Measurements from ENCODE around the gene CRTC3.
"Not testable (repeated sequence)": the region's sequence is repeated elsewhere in the genome, so short reads cannot be mapped to it uniquely, and the experiment has no call there.

CRTC3 gene

GRCh38 chr15:90497912-90498311 lies 31.8 kb upstream of the CRTC3 start:
- H2AFZ ChIP-seq (ENCODE audit: low read depth, low read length) = no peak overlapping the region
- no peak overlapping the region for H3K4me3 ChIP-seq (ENCODE audit: low read length)
- H3K36me3 ChIP-seq (ENCODE audit: insufficient read depth, low read length) = peaks cover 73% of the 10 kb centered on the region
- H3K9me3 ChIP-seq (ENCODE audit: low read length) = no peaks in the 10 kb centered on the region
- no peaks in the 10 kb centered on the region for H3K4me1 ChIP-seq (ENCODE audit: insufficient read depth, low read length)
- no peaks in the 10 kb centered on the region for H3K27me3 ChIP-seq (ENCODE audit: insufficient read depth, low read length)

- H3K9me3 ChIP-seq (ENCODE audit: low read length) = no peaks in the 10 kb centered on the region
- peaks cover 51% of the 10 kb centered on the region for H3K36me3 ChIP-seq (ENCODE audit: insufficient read depth, low read length)
- H2AFZ ChIP-seq (ENCODE audit: low read depth, low read length) = no peak overlapping the region
These were observed 29.6 kb upstream of the CRTC3 start for GRCh38 chr15:90500171-90500570.

GRCh38 chr15:90501898-90502297 lies 27.8 kb upstream of the CRTC3 start:
- Histone ChIP-seq H3K4me3 (ENCODE audit: low read length) (no peak overlapping the region), H3K27me3 (ENCODE audit: insufficient read depth, low read length) (no peaks in the 10 kb centered on the region), H3K36me3 (ENCODE audit: insufficient read depth, low read length) (peaks cover 45% of the 10 kb centered on the region), H2AFZ (ENCODE audit: low read depth, low read length) (no peak overlapping the region), H3K4me1 (ENCODE audit: insufficient read depth, low read length) (no peaks in the 10 kb centered on the region), H3K9me3 (ENCODE audit: low read length) (no peaks in the 10 kb centered on the region)

More at GRCh38 chr15:90500171-90500570, 29.6 kb upstream of the CRTC3 start:
- Histone ChIP-seq H3K27me3 (ENCODE audit: insufficient read depth, low read length) (no peaks in the 10 kb centered on the region), H3K4me1 (ENCODE audit: insufficient read depth, low read length) (no peaks in the 10 kb centered on the region), H3K4me3 (ENCODE audit: low read length) (no peak overlapping the region)

- H3K27me3 ChIP-seq (ENCODE audit: insufficient read depth, low read length); H3K4me1 ChIP-seq (ENCODE audit: insufficient read depth, low read length); H3K36me3 ChIP-seq (ENCODE audit: insufficient read depth, low read length); H3K9me3 ChIP-seq (ENCODE audit: low read length); H3K4me3 ChIP-seq (ENCODE audit: low read length); H2AFZ ChIP-seq (ENCODE audit: low read depth, low read length): not testable (repeated sequence)
These were observed 18.9 kb upstream of the CRTC3 start for GRCh38 chr15:90510781-90511180.

GRCh38 chr15:90511211-90511618 lies 18.5 kb upstream of the CRTC3 start:
- H3K4me1 ChIP-seq (ENCODE audit: insufficient read depth, low read length); H3K9me3 ChIP-seq (ENCODE audit: low read length); H3K36me3 ChIP-seq (ENCODE audit: insufficient read depth, low read length); H2AFZ ChIP-seq (ENCODE audit: low read depth, low read length); H3K4me3 ChIP-seq (ENCODE audit: low read length); H3K27me3 ChIP-seq (ENCODE audit: insufficient read depth, low read length): not testable (repeated sequence)

- no peak overlapping the region for H3K4me3 ChIP-seq (ENCODE audit: low read length)
- no peaks in the 10 kb centered on the region for H3K27me3 ChIP-seq (ENCODE audit: insufficient read depth, low read length)
These were observed 17.4 kb upstream of the CRTC3 start for GRCh38 chr15:90512276-90512675.

GRCh38 chr15:90512981-90513380 lies 16.7 kb upstream of the CRTC3 start:
- Histone ChIP-seq H3K4me1 (ENCODE audit: insufficient read depth, low read length) (no peaks in the 10 kb centered on the region), H3K9me3 (ENCODE audit: low read length) (no peaks in the 10 kb centered on the region), H2AFZ (ENCODE audit: low read depth, low read length) (no peak overlapping the region), H3K27me3 (ENCODE audit: insufficient read depth, low read length) (no peaks in the 10 kb centered on the region), H3K36me3 (ENCODE audit: insufficient read depth, low read length) (no peaks in the 10 kb centered on the region), H3K4me3 (ENCODE audit: low read length) (no peak overlapping the region)

More at GRCh38 chr15:90512276-90512675, 17.4 kb upstream of the CRTC3 start:
- Histone ChIP-seq H3K36me3 (ENCODE audit: insufficient read depth, low read length) (no peaks in the 10 kb centered on the region), H3K4me1 (ENCODE audit: insufficient read depth, low read length) (no peaks in the 10 kb centered on the region), H3K9me3 (ENCODE audit: low read length) (no peaks in the 10 kb centered on the region), H2AFZ (ENCODE audit: low read depth, low read length) (no peak overlapping the region)

- Histone ChIP-seq H3K9me3 (ENCODE audit: low read length) (no peaks in the 10 kb centered on the region), H3K36me3 (ENCODE audit: insufficient read depth, low read length) (no peaks in the 10 kb centered on the region), H2AFZ (ENCODE audit: low read depth, low read length) (no peak overlapping the region), H3K4me3 (ENCODE audit: low read length) (no peak overlapping the region), H3K4me1 (ENCODE audit: insufficient read depth, low read length) (no peaks in the 10 kb centered on the region), H3K27me3 (ENCODE audit: insufficient read depth, low read length) (no peaks in the 10 kb centered on the region)
These were observed 16.3 kb upstream of the CRTC3 start for GRCh38 chr15:90513448-90513847.

- H3K4me1 ChIP-seq (ENCODE audit: insufficient read depth, low read length); H3K9me3 ChIP-seq (ENCODE audit: low read length); H3K36me3 ChIP-seq (ENCODE audit: insufficient read depth, low read length); H3K27me3 ChIP-seq (ENCODE audit: insufficient read depth, low read length); H3K4me3 ChIP-seq (ENCODE audit: low read length); H2AFZ ChIP-seq (ENCODE audit: low read depth, low read length): not testable (repeated sequence)
These were observed 15.8 kb upstream of the CRTC3 start for GRCh38 chr15:90513893-90514292.

- H3K27me3 ChIP-seq (ENCODE audit: insufficient read depth, low read length) = no peaks in the 10 kb centered on the region
- H3K4me3 ChIP-seq (ENCODE audit: low read length) = no peak overlapping the region
- H3K4me1 ChIP-seq (ENCODE audit: insufficient read depth, low read length) = no peaks in the 10 kb centered on the region
- no peaks in the 10 kb centered on the region for H3K36me3 ChIP-seq (ENCODE audit: insufficient read depth, low read length)
- H3K9me3 ChIP-seq (ENCODE audit: low read length) = no peaks in the 10 kb centered on the region
- no peak overlapping the region for H2AFZ ChIP-seq (ENCODE audit: low read depth, low read length)
These were observed 10.0 kb upstream of the CRTC3 start for GRCh38 chr15:90519688-90520087.

GRCh38 chr15:90520365-90520764 lies 9.4 kb upstream of the CRTC3 start:
- Histone ChIP-seq H3K4me3 (ENCODE audit: low read length) (no peak overlapping the region), H3K36me3 (ENCODE audit: insufficient read depth, low read length) (no peaks in the 10 kb centered on the region), H3K9me3 (ENCODE audit: low read length) (no peaks in the 10 kb centered on the region), H3K27me3 (ENCODE audit: insufficient read depth, low read length) (no peaks in the 10 kb centered on the region), H2AFZ (ENCODE audit: low read depth, low read length) (no peak overlapping the region), H3K4me1 (ENCODE audit: insufficient read depth, low read length) (no peaks in the 10 kb centered on the region)

GRCh38 chr15:90523373-90523772 lies 6.3 kb upstream of the CRTC3 start:
- Histone ChIP-seq H3K36me3 (ENCODE audit: insufficient read depth, low read length) (no peaks in the 10 kb centered on the region), H3K4me3 (ENCODE audit: low read length) (no peak overlapping the region), H3K9me3 (ENCODE audit: low read length) (no peaks in the 10 kb centered on the region), H3K4me1 (ENCODE audit: insufficient read depth, low read length) (no peaks in the 10 kb centered on the region), H2AFZ (ENCODE audit: low read depth, low read length) (no peak overlapping the region), H3K27me3 (ENCODE audit: insufficient read depth, low read length) (no peaks in the 10 kb centered on the region)

GRCh38 chr15:90524018-90524803 lies 5.5 kb upstream of the CRTC3 start:
- not testable (repeated sequence) for H3K36me3 ChIP-seq (ENCODE audit: insufficient read depth, low read length); H3K4me1 ChIP-seq (ENCODE audit: insufficient read depth, low read length); H3K4me3 ChIP-seq (ENCODE audit: low read length); H3K27me3 ChIP-seq (ENCODE audit: insufficient read depth, low read length); H3K9me3 ChIP-seq (ENCODE audit: low read length); H2AFZ ChIP-seq (ENCODE audit: low read depth, low read length)

GRCh38 chr15:90529011-90529370 lies 732 bp upstream of the CRTC3 start:
- no peaks in the 10 kb centered on the region for H3K9me3 ChIP-seq (ENCODE audit: low read length)
- no peaks in the 10 kb centered on the region for H3K36me3 ChIP-seq (ENCODE audit: insufficient read depth, low read length)
- peaks cover 9% of the 10 kb centered on the region for H3K4me1 ChIP-seq (ENCODE audit: insufficient read depth, low read length)
- no peaks in the 10 kb centered on the region for H3K27me3 ChIP-seq (ENCODE audit: insufficient read depth, low read length)
- peak overlapping the region; percentile 96 for H2AFZ ChIP-seq (ENCODE audit: low read depth, low read length)
- H3K4me3 ChIP-seq (ENCODE audit: low read length) = peak overlapping the region; percentile 59

Measured in neuron (in vitro differentiated cells).